A673 (cell line): Measurements from ENCODE around the gene TNFRSF21. TPM values are rescaled to one million over a fixed set of nuclear protein-coding genes. Genes with fewer than 3 reads are reported as not detected.

Source experiments
- BruUV-seq: library from RNA; stranded (reverse); fragments of 400-500 nt; replicated peaks from 2 replicates; lab custom pipeline; 2021; lab: Mats Ljungman, UMichigan
- CTCF ChIA-PET: fragments of 300-600 bp; sonication (Branson Sonifier 250); formaldehyde crosslinking; loops from one replicate; lab custom pipeline; 2022; ENCODE audit warnings: antibody characterized with exemption; lab: Charles Lee
- POLR2A ChIA-PET: fragments of 300-600 bp; sonication (Branson Sonifier 250); formaldehyde crosslinking; loops from one replicate; lab custom pipeline; 2022; ENCODE audit warnings: antibody characterized with exemption; ENCODE audit not compliant: low non-redundant PET; lab: Charles Lee
- DNase-seq: peaks from one replicate; pipeline ENCODE4 v3.0.0-alpha.2; 2015; ENCODE audit warnings: low spot score
- H3K27ac ChIP-seq: fragments of 200-600 bp; sonication (generic); 2 replicates; pipeline ENCODE4 v1.5.1; 2016; ENCODE audit warnings: mixed run types, low read depth, mild to moderate bottlenecking, mixed read lengths, antibody characterized with exemption, low read length; ENCODE audit not compliant: poor library complexity, severe bottlenecking
- H3K27me3 ChIP-seq: fragments of 200-600 bp; sonication (generic); replicated peaks from 2 replicates; pipeline ENCODE4 v1.6.1; 2017; ENCODE audit warnings: mixed run types, low read depth, mild to moderate bottlenecking, mixed read lengths, antibody characterized with exemption, low read length; ENCODE audit not compliant: insufficient read depth, poor library complexity
- H3K36me3 ChIP-seq: fragments of 200-600 bp; sonication (generic); 2 replicates; pipeline ENCODE4 v1.6.1; 2016; ENCODE audit warnings: mixed run types, mild to moderate bottlenecking, mixed read lengths, antibody characterized with exemption, low read length; ENCODE audit not compliant: insufficient read depth, poor library complexity, severe bottlenecking
- H3K4me1 ChIP-seq: fragments of 200-600 bp; sonication (generic); 2 replicates; pipeline ENCODE4 v1.6.1; 2017; ENCODE audit warnings: mixed run types, mild to moderate bottlenecking, mixed read lengths, antibody characterized with exemption, low read length; ENCODE audit not compliant: insufficient read depth, poor library complexity, severe bottlenecking
- H3K4me3 ChIP-seq: fragments of 200-600 bp; sonication (generic); 2 replicates; pipeline ENCODE4 v1.5.1; 2016; ENCODE audit warnings: low read depth, mixed run types, mild to moderate bottlenecking, mixed read lengths, low read length; ENCODE audit not compliant: poor library complexity, severe bottlenecking
- H3K9me3 ChIP-seq: fragments of 200-600 bp; sonication (generic); 2 replicates; pipeline ENCODE4 v1.6.1; 2016; ENCODE audit warnings: mixed run types, low read depth, mild to moderate bottlenecking, mixed read lengths, antibody characterized with exemption, low read length; ENCODE audit not compliant: poor library complexity, severe bottlenecking
- CTCF ChIP-seq: fragments of 300-800, 200-600 bp; sonication (generic); conservative IDR thresholded peaks from 2 replicates; pipeline ENCODE4 v1.5.1; 2017; ENCODE audit warnings: low read depth, mild to moderate bottlenecking, antibody characterized with exemption, low read length, moderate library complexity, mixed read lengths
- EZH2 ChIP-seq: fragments of 200-600 bp; sonication (generic); IDR thresholded peaks from 2 replicates; pipeline ENCODE4 v1.6.1; 2017; ENCODE audit warnings: borderline replicate concordance, low read depth, mild to moderate bottlenecking, mixed read lengths, antibody characterized with exemption, low read length; ENCODE audit not compliant: poor library complexity, severe bottlenecking
- intact Hi-C: fragments of 100-400 bp; cut with micrococcal nuclease; formaldehyde crosslinking; loops from one replicate; pipeline ENCODE4 v1.10.0; 2022; ENCODE audit not compliant: unreplicated experiment
- total RNA-seq: library from RNA; stranded (reverse); gene quantifications from 2 replicates; pipeline ENCODE4 v1.2.3, GENCODE V29; 2021

The TNFRSF21 gene
- total RNA-seq, 1 experiment from 2014 or later = 36.0 TPM

- no TSS peak for BruUV-seq
- Histone ChIP-seq H3K27me3 (no peaks in the 10 kb centered on the region), H3K36me3 (no peaks in the 10 kb centered on the region), H3K4me3 (no peak overlapping the region), H3K4me1 (no peaks in the 10 kb centered on the region), H3K27ac (no peak overlapping the region), H3K9me3 (no peaks in the 10 kb centered on the region)
- TF ChIP-seq EZH2 = no peak
- no peak for TF ChIP-seq CTCF
- CTCF ChIA-PET = no interaction called here
- POLR2A ChIA-PET = no interaction called here
- intact Hi-C loops = no loop called here
- DNase-seq = no peak
Observed at GRCh38 chr6:47235421-47235820, 74.3 kb downstream of the TNFRSF21 start.

- no peaks in the 10 kb centered on the region for H3K4me1 ChIP-seq
- no peaks in the 10 kb centered on the region for H3K36me3 ChIP-seq
- no peaks in the 10 kb centered on the region for H3K9me3 ChIP-seq
- TF ChIP-seq EZH2 = no peak
- no peak for TF ChIP-seq CTCF
- no TSS peak for BruUV-seq
- intact Hi-C loops = no loop called here
- no peak for DNase-seq
- no peaks in the 10 kb centered on the region for H3K27me3 ChIP-seq
- ChIA-PET POLR2A (no interaction called here), CTCF (no interaction called here)
- H3K4me3 ChIP-seq = no peak overlapping the region
- H3K27ac ChIP-seq = no peak overlapping the region
Observed at GRCh38 chr6:47234266-47234933, 75.3 kb downstream of the TNFRSF21 start.

DNA sequence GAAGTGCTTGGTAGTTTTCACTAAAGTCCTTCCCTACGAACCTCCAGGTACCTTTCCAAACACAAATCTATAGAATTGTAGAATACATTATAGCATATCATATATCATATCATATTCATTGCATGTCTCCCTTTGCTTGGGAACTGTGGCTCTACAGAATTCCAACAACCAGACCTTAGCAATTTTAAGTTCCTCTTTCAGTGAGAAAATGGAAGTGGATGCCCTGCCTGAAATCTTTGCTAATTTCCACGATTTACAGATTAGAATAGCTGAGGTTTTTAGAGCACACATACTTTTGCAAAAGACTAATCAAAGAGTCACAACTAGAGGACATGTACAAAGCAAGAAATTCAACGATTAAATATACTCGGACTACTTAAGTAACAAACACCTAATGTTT lies 78.6 kb downstream of the TNFRSF21 start:
- Histone ChIP-seq H3K36me3 (no peaks in the 10 kb centered on the region), H3K9me3 (no peaks in the 10 kb centered on the region), H3K27ac (no peak overlapping the region), H3K4me3 (no peak overlapping the region), H3K27me3 (no peaks in the 10 kb centered on the region), H3K4me1 (no peaks in the 10 kb centered on the region)
- intact Hi-C loops = no loop called here
- no TSS peak for BruUV-seq
- DNase-seq = no peak
- ChIA-PET CTCF (no interaction called here), POLR2A (no interaction called here)
- no peak for TF ChIP-seq CTCF
- TF ChIP-seq EZH2 = no peak
